Stimulated activated CD4-positive, alpha-beta T cell treated with anti-CD3 and anti-CD28 coated beads, Interleukin-2, amount 100 ng/mL, for 4 hours (primary cell): ENCODE data around the gene RAI14.
"Not testable (repeated sequence)": the region's sequence is repeated elsewhere in the genome, so short reads cannot be mapped to it uniquely, and the experiment has no call there.

ENCODE experiments used
- DNase-seq: peaks from one replicate; pipeline ENCODE4 v3.0.0-alpha.2; 2020; ENCODE audit warnings: low read depth

The RAI14 gene

DNA sequence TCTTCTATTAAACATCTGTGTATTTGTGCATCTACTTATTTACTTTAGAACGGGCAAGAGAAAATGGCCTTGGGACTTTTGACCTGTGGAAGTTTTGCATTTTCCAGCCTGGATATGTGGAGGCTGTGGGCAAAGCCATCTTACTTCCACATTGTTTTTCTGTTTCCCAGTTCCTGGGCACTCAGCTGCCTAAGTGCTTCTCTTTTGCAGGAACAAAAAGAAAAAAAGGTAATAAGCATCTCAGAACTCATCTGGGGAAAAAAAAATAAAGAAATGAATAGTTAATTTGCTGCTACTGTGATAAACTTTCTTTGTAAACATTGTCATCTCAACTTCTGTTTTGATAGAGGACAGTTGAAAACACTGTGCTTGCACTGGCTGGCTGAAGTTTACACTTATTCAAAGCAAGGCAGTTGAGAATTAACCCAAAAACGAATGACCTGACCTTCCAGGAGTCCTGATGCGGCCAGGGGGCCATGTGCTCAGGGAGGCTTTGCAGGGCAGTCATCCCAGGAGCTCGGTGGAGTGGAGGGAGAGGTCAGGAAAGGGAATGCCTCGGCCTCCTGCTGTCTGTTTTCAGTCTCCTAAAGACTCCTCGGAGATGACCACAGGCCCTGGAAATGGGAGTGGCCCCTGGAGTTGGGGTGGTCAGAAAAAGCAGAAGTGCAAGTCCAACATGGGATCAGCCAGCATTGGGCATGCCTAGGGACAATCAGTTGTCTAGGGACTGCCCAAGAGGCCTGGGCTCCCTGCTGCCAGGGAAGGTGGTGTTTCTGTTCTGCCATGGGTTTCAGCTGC lies 75.5 kb downstream of the RAI14 start:
- no peak for DNase-seq

DNA sequence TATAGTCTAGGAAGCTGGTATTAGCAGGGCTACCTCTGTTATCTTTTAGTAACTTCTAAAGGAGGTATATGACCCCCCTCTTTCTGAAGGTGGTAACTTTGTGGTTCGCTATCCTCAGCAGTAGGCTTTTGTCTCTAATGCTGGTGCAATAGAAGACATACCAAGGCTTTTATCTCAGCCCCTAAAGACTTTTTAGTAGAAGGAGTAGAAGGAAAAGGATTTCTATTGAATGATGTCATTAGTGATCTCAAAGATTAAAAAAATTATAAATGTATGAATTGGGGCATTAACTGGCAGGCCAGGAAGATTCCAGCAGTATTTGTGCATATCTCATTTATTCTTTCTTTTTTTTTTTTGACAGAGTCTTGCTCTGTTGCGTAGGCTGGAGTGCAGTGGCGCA lies 78.2 kb downstream of the RAI14 start:
- no peak for DNase-seq

- no peak for DNase-seq
These were observed 79.6 kb downstream of the RAI14 start for GRCh38 chr5:34735491-34736426.

DNA sequence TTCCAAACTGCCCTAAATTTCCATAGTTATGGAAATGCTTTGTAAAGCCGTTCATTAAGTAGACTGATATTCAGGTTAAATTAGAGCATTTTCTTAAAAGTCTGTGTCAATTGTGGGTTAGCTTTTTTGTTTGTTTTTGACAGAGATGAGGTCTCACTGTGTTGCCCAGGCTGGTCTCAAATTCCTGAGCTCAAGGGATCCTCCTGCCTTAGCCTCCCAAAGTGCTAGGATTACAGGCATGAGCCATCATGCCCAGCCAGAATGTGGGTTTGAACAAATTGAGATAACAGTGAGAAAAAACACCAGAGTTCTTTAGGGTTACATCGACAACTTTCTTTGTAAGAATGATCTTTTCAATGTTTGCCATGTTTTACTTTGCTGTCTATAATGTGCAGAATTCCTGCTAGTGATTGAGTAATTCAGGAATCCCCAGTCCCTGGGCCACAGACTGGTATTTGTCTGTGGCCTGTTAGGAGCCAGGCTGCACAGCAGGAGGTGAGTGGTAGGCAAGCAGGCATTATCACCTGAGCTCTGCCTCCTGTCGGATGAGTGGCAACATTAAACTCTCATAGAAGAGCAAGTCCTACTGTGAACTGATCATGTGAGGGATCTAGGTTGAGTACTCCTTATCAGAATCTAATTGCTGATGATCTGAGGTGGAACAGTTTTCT lies 80.5 kb downstream of the RAI14 start:
- DNase-seq = no peak

- no peak for DNase-seq
These were observed 81.6 kb downstream of the RAI14 start for GRCh38 chr5:34737731-34738130.

DNA sequence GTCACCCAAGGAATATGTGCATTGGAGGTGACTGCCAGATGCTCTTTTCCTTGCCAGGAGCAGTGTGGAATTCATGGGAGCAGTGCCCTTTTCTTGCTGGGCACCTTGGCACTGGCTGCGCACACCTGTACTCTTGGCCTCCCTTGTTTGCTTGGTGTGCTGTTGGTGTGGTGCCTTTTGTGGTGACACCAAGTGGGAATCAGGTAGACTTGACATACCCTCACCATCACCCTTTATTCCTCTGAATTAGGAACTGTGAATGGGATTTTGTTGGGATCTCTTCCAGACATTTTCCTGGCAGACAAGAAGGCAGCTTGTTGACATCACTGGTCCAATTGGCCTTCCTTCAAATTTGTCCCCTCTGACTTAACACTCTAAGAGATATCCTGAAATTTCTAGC lies 82.3 kb downstream of the RAI14 start:
- no peak for DNase-seq

DNA sequence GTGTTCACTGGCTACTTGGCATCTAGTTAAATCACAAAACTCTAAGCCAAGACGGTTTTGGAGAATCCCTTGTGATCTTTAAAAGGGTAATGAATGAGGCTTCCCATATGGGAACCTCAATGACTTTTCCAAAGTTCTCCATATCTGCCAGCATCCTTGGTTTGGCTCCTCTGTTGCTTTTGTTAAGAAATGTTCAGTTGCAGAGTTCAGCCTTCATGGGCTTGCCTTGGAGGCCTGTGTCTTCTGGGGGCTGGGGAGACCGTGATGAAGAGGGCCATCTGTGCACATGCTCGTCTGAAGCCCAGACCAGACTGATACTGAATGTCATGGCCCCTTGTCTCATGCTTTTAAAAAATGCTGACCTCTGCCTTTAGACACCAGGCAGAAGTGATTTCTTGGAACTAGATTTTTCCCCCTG lies 84.3 kb downstream of the RAI14 start:
- DNase-seq = no peak

DNA sequence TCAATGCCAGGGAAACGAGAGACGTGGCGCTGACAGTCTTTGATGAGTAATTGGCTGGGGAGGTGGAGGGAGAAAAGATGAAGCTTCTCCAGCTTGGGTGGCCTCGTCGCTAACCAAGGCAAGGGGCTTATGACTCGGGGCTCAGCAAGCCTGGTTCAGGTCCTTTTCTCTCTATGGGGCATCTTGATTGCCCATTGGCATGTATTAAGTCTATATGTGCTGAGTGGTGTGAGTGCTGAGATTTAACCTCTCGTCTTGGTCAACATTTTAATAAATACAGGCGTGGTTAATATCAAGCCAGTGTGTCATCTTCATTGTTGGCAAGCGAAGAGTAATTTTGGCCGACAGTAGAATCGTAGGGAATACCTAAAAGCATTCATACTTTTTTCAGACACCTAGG lies 85.9 kb downstream of the RAI14 start:
- DNase-seq = no peak

DNA sequence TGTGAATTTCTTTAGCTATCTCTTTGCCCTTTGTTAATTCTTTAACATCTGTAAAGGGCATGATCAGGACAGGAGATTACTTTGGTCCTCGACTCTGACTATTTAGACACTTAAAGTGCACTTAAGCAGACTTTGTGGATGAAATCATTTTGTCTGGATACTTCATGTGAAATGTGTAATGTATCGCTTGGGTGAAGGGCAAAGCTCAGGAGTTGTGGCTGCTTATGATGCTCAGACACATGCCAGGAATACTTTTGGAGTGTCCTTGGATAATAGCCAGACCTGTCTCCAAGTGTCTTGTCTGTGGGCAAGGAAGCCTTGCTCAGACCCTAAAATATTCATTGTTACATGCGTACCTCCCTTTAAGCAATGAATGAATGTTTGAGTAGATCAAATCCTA lies 87.8 kb downstream of the RAI14 start:
- no peak for DNase-seq

DNA sequence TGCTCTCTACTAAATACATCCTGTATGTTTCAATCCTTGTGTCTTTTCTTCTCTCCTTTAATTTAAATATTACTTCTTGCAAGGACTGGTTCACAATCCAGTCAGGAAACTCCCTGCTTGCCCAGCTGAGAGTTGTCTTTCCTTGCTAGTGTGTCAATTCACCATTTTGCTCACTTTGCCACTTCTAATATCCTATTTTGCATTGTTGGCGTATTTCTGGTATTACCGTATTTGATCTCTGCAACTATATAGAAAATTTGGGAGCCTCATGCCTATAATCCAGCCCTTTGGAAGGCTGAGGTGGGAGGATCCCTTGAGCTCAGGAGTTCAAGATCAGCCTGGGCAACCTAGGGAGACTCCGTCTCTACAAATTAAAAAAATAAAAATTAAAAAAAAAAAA lies 92.3 kb downstream of the RAI14 start:
- DNase-seq = no peak

GRCh38 chr5:34749431-34749873 lies 93.3 kb downstream of the RAI14 start:
- no peak for DNase-seq

DNA sequence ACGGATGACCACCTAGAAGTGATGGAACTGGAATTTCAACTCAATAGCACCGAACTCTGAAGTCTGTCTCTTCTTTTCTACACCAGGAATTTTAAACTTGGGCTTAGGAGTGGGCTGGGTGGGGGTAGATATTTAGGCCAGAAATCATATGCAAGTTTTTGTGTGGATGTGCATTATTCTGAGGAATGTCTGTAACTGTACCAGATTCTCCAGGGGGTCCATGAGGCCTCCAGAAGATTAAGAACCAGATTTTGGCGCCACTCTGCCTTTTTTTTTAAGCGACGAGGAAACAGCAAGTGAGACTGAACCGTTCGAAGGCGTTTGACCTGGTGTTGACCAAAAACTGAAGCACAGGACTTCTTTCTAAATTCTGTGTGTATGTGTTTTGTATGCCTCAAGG lies 94.1 kb downstream of the RAI14 start:
- no peak for DNase-seq

GRCh38 chr5:34751807-34752736 lies 95.9 kb downstream of the RAI14 start:
- no peak for DNase-seq

- not testable (repeated sequence) for DNase-seq
These were observed 97.1 kb downstream of the RAI14 start for GRCh38 chr5:34753236-34753635.

GRCh38 chr5:34755926-34756325 lies 99.8 kb downstream of the RAI14 start:
- no peak for DNase-seq

DNA sequence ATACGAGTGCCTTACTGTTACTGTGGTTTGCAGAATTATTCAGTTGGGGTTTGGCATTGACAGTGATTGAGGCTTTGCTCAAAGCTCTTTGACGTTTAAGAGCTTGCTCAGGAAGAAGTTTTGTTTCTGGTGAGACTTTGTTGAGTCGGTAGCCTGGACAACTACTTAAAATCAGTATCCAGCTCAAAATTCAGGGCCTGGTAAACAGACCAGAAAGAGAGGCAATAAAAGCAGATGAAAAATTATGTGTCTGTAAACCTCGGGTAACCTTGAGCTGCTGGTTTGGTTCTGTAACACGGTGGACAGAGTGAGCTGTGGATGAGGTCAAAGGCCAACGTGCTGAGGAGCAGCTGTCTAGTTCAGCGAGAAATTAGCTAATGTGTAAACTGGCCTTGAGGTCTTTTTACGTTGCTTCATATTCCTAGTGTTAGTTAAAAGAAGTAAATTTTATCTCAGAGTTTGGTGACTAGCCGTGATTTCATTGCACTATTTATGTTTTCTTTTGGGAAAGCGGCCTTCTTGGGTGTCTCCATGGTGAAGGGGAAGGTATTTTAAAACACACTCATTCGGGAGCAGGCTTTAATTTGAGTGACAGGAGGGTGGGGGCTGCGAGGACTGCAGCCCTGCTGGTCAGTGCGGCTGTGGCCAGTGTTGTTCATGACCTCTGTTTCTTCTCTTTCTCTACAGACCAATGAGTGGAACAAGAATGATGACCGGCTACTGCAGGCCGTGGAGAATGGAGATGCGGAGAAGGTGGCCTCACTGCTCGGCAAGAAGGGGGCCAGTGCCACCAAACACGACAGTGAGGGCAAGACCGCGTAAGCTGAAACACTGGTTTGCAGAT lies 100.9 kb downstream of the RAI14 start:
- DNase-seq = no peak

DNA sequence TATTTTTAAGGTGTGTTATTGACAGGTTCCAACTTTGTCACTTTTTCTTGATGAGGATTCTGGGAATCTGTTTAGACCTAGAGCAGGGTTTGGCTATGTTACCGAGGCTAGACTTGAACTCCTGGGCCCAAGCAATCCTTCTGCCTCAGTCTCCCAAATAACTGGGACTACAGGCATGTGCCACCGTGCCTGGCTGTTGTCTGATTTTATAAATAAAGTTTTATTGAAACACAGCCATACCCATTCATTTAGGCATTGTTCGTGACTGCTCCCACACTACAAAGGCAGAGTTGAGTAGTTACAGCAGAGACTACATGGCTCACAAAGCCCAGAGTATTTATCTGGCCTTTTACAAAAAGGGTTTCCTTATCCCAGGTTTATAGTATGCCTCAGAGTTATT lies 102.4 kb downstream of the RAI14 start:
- no peak for DNase-seq

GRCh38 chr5:34759213-34759612 lies 103.1 kb downstream of the RAI14 start:
- DNase-seq = not testable (repeated sequence)

GRCh38 chr5:34765662-34766061 lies 109.5 kb downstream of the RAI14 start:
- no peak for DNase-seq

DNA sequence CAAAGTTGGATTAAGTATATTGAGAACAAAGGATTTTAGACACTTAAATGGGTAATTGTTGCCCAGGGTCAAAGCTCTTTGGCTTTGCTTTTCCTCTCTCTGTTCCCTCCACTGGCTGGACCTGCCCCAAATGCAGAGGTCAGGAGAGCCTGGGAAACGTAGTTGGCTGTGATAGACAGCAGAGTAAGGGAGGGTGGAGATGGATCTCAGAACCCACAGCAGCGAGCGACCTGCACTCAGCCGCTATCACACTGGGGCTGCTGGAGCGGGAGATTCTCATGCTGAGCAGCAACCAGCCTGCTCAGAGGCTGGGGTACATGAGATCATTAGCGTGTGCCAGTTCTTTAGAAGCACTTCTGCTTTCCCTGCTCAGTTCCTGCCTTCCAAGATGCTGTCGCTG lies 111.1 kb downstream of the RAI14 start:
- no peak for DNase-seq
